Naive B cell (primary cell): ENCODE results near the gene ACADS. TPM values are rescaled to one million over a fixed set of nuclear protein-coding genes. Genes with fewer than 3 reads are reported as not detected.
A peak's percentile ranks its signal among the peaks of the same experiment; 100 is the strongest.

Source experiments
- ATAC-seq, 2 donors: fragments of 150-1000 bp; cut with Tn5 transposase; 2 replicates each; pipeline ENCODE4 v1.10.0; 2021; ENCODE audit warnings: low read depth in 2 of 2, mild to moderate bottlenecking in 2 of 2, moderate library complexity in 2 of 2
- DNase-seq: peaks from one replicate; pipeline ENCODE4 v3.0.0; 2022
- H3K27ac Mint-ChIP-seq, 6 donors: one replicate each; pipeline ENCODE4 v1.8.0; 2020 to 2022; ENCODE audit warnings: mild to moderate bottlenecking in 6 of 6, mixed read lengths in 6 of 6, moderate library complexity in 5 of 6, inconsistent platforms in 2 of 6
- H3K27me3 Mint-ChIP-seq, 3 donors: one replicate each; pipeline ENCODE4 v1.8.0; 2021 to 2022; ENCODE audit warnings: mixed read lengths in 3 of 3, mild to moderate bottlenecking in 1 of 3
- H3K36me3 Mint-ChIP-seq, 2 donors: one replicate each; pipeline ENCODE4 v1.8.0; 2020 to 2022; ENCODE audit warnings: mixed read lengths in 2 of 2, inconsistent platforms in 1 of 2, mild to moderate bottlenecking in 1 of 2
- H3K4me1 Mint-ChIP-seq, 3 donors: one replicate each; pipeline ENCODE4 v1.8.0; 2020 to 2022; ENCODE audit warnings: mixed read lengths in 3 of 3, inconsistent platforms in 1 of 3, mild to moderate bottlenecking in 1 of 3, moderate library complexity in 1 of 3
- H3K4me3 Mint-ChIP-seq, 8 donors: one replicate each; pipeline ENCODE4 v1.8.0; 2020 to 2022; ENCODE audit warnings: mild to moderate bottlenecking in 8 of 8, mixed read lengths in 8 of 8, moderate library complexity in 8 of 8, inconsistent platforms in 2 of 8
- H3K9me3 Mint-ChIP-seq, 7 donors: one replicate each; pipeline ENCODE4 v1.8.0; 2020 to 2022; ENCODE audit warnings: mixed read lengths in 7 of 7, mild to moderate bottlenecking in 5 of 7, inconsistent platforms in 2 of 7, moderate library complexity in 1 of 7
- polyA plus RNA-seq, 6 donors: library from polyadenylated mRNA; unstranded; fragments of 300-500 nt; fragmentation: Illumina TruSeq; gene quantifications; one replicate each; pipeline ENCODE4 v1.2.3, GENCODE V29; 2021; ENCODE audit warnings: low read depth in 6 of 6

ACADS gene
- polyA plus RNA-seq, 6 donors from 2014 or later: 3.4 to 17.4 (median 7.7) TPM

DNA sequence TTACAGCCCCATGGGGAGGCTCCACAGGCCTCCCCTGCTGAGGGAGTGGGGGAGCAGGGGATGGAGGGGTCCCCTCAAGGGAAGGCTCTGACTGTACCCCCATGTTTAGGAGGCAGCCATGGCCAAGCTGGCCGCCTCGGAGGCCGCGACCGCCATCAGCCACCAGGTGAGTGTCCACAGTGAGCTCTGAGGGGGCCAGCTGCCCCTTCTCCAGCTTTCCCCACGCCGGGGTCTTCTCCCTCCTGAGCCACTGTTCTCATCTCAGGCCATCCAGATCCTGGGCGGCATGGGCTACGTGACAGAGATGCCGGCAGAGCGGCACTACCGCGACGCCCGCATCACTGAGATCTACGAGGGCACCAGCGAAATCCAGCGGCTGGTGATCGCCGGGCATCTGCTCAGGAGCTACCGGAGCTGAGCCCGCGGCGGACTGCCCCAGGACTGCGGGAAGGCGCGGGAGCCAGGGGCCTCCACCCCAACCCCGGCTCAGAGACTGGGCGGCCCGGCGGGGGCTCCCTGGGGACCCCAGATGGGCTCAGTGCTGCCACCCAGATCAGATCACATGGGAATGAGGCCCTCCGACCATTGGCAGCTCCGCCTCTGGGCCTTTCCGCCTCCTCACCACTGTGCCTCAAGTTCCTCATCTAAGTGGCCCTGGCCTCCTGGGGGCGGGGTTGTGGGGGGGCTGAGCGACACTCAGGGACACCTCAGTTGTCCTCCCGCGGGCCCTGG lies 13.6 kb downstream of the ACADS start:
- DNase-seq (no peak), ATAC-seq (no peak)
- Mint-ChIP-seq H3K4me3 (no peak overlapping the region), H3K9me3 (no peaks in the 10 kb centered on the region), H3K27ac (no peak overlapping the region), H3K4me1 (peaks cover 0 to 4% (median 0%) of the 10 kb centered on the region in 3 donors), H3K27me3 (no peaks in the 10 kb centered on the region), H3K36me3 (no peaks in the 10 kb centered on the region)

DNA sequence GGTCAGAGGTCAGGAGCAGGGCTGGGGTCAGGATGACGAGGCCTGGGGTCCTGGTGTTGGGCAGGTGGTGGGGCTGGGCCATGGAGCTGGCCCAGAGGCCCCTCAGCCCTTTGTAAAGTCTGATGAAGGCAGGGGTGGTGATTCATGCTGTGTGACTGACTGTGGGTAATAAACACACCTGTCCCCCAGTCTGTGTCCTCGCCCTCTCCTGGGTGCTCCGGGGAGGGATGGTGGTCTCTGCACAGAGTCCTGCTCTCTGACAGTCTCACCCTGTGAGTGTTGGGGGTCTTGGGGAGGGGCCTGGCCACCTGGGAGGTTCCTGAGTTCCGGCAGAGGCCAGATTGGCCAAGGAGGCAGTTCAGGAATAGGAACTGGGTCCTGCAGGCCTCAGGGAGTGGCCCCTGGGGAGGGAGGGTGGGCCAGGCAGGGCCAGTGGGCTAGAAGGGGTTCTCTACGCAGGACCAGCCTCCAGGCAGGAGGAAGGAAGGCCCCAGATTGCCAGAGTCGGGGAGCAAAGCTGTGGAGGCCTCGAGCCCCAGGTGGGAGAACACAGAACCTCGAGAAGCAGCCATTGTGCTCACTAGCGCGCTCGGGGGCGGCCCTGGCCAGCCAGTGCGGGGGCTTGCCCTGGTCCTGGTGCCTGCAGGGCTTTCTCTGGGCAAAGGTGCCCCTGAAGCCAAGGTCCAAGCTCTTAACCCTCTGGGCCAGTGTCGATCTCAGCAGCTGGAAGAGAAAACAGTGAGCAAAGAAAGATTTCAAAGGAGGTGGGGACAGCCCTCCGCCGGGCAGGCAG lies 14.4 kb downstream of the ACADS start:
- no peak for DNase-seq

DNA sequence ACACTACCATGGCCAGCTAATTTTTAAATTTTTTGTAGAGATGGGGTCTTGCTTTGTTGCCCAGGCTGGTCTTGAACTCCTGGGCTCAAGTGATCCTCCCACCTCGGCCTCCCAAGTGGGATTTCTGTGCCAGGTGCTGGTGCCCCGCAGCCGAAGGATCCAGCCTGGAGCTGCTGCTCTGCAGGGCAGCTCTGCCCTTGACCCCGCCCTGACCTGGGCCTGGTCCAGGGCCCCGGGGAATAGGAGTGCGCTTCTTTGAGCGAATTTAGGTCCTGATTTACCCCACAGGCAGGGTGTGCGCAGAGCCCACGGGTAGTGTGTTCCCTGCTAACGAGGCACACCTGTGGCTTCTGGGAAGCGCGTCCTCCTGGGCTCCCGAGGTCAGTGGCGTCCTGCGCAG lies 15.2 kb downstream of the ACADS start:
- Mint-ChIP-seq H3K9me3 (no peaks in the 10 kb centered on the region), H3K36me3 (no peaks in the 10 kb centered on the region), H3K4me1 (peaks cover 0 to 3% (median 0%) of the 10 kb centered on the region in 3 donors), H3K27me3 (no peaks in the 10 kb centered on the region), H3K4me3 (no peak overlapping the region), H3K27ac (no peak overlapping the region)
- no peak for ATAC-seq
- DNase-seq: no peak

More for the DNA sequence above, 14.4 kb downstream of the ACADS start:
- Mint-ChIP-seq H3K4me3 (no peak overlapping the region), H3K9me3 (no peaks in the 10 kb centered on the region), H3K27me3 (no peaks in the 10 kb centered on the region), H3K4me1 (peaks cover 0 to 3% (median 0%) of the 10 kb centered on the region in 3 donors), H3K27ac (no peak overlapping the region), H3K36me3 (no peaks in the 10 kb centered on the region)
- ATAC-seq: no peak

DNA sequence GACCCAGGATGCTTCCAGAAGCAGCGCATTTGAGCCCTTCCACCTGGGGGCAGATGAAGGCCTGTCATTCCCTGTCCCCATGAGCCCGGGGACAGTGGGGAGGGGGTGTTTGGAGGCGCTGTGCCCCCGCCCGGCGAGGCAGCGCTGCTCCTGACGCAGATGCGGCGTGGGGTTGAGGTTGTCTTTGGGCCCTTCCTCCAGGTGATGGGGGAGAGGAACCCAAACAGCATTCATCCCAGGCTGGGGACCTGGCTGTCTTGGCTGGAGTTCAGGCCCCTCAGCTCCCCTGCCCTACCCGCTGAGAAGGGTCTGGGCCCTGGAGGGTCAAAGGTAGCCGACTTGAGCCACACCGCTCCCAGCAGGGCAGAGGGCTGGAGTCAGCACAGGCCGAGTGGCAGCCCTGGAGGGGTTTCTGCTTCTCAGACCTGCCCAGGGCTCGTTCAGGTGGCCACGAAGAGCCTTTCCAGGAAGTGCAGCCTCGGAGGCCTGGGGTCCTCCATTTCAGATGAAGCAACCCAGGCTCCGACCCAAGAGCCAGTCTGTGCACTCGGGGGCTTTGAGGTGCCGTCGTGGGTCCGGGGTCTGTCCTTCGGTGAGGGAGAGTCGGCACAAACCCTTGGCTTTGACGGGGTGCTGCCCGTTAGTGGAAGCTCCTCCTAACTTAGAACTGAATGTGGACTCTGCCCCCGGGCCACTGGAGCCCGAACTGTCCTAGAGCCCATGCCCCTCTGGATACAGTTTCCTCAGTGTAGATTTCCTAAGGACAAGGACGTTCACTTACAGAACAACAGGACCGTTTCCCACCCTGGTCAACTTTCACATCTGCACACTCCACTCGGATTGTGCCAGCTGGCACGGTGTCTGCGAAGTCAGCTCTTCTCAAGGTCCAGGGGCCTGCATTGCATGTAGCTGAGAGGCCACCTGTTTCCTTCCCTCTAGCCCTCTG lies 16.1 kb downstream of the ACADS start:
- H3K4me3 Mint-ChIP-seq: no peak overlapping the region

DNA sequence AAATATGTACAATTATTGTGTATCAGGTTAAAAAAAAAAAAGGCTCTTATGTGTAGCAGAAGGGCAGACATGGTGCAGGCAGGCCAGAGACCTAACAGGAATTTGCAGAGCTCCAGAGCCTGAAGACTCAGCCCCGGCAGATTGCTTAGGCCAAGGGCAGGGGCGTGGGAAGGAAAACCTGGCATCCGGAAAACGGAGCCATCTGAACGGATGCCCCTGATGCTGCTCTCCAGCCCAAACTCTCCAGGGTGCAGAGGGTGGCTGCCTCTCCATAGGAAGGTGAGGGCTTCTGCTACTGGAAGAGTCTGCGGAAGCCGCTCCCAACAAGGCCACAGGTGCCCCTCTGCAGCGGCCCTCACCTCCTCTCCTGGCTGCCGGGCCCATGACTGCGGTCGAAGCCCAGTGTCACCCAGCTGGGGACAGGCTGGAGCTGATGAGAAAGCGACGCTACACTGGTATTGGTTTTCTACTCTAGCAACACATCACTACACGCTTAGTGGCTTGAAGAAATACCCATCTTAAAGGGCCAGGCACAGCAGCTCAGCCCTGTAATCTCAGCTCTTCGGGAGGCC lies 19.4 kb downstream of the ACADS start:
- Mint-ChIP-seq H3K27ac (no peak overlapping the region), H3K9me3 (no peaks in the 10 kb centered on the region), H3K4me1 (no peaks in the 10 kb centered on the region), H3K36me3 (no peaks in the 10 kb centered on the region), H3K4me3 (no peak overlapping the region), H3K27me3 (no peaks in the 10 kb centered on the region)
- no peak for DNase-seq
- ATAC-seq: no peak

More for the DNA sequence above, 16.1 kb downstream of the ACADS start:
- Mint-ChIP-seq H3K36me3 (no peaks in the 10 kb centered on the region), H3K4me1 (no peaks in the 10 kb centered on the region), H3K27me3 (no peaks in the 10 kb centered on the region), H3K27ac (no peak overlapping the region), H3K9me3 (no peaks in the 10 kb centered on the region)
- DNase-seq: no peak
- ATAC-seq: no peak

DNA sequence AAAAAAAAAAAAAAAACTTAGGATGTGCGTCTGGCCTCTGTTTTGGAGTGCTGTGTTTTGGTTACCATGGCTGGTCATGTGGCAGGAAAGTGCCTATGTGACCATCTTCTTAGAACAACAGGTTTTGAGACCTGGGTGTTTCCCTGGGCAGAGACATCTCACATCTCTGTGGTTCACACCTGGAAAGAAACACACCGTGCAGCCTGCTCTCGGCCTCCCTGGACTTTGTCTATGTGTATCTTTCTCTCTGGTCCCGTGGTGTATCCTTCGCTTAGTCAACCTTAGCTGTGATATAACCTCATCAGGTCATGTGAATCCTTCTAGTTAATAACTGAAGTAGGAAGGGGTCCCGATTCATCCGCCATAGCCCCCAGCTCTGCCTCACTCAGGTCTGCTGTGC lies 22.6 kb downstream of the ACADS start:
- Mint-ChIP-seq H3K9me3 (peaks cover 0 to 2% (median 0%) of the 10 kb centered on the region in 7 donors), H3K4me3 (no peak overlapping the region), H3K36me3 (peaks cover 0 to under 1% of the 10 kb centered on the region in 2 donors), H3K27me3 (peaks cover 5 to 15% (median 5%) of the 10 kb centered on the region in 3 donors), H3K27ac (no peak overlapping the region), H3K4me1 (no peaks in the 10 kb centered on the region)
- no peak for DNase-seq
- peak in 1 of 2 donors; percentile 20 for ATAC-seq

DNA sequence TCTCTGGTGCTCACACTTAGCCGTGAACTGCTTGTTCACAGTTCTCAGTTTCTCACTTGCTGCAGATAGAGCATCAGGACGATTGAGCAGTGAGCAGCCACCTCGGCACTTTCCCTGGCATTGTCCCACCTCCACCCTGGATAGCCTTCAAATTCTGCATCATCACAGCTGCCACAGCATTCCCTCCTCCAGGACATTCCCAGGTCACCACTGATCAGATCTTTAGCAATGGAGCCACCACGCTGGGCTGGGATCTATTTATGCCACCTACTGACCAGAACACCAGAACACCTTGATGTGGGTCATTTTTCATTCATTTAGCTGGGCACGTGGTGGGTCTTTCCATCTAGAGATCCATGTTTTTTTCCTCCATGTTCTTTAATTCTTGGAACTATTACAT lies 23.6 kb downstream of the ACADS start:
- peaks cover 5 to 8% of the 10 kb centered on the region in 2 donors for H3K36me3 Mint-ChIP-seq
- H3K4me3 Mint-ChIP-seq: no peak overlapping the region
- DNase-seq: no peak
- peaks cover 0 to 4% (median 2%) of the 10 kb centered on the region in 3 donors for H3K4me1 Mint-ChIP-seq
- ATAC-seq: no peak
- peaks cover 5 to 22% (median 9%) of the 10 kb centered on the region in 3 donors for H3K27me3 Mint-ChIP-seq
- no peak overlapping the region for H3K27ac Mint-ChIP-seq
- peaks cover 0 to 5% (median 4%) of the 10 kb centered on the region in 7 donors for H3K9me3 Mint-ChIP-seq

DNA sequence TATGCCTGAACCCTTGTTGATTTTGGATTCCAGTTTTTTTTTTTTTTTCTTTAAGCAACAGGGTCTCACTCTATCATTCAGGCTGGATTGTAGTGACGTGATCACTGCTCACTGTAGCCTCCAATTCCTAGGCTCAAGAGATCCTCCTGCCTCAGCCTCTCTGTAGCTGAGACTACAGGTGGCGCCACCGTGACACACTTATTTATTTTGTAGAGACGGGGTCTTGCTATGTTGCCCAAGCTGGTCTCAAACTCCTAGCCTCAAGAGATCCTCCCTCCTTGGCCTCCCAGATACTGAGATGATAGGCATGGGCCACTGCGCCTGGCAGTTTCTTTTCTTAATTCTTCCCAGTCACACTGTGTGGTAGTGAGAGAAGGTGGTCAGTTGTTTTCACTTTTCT lies 25.2 kb downstream of the ACADS start:
- H3K27me3 Mint-ChIP-seq: peaks cover 5 to 22% (median 9%) of the 10 kb centered on the region in 3 donors
- DNase-seq: no peak
- peaks cover 0 to 4% (median 2%) of the 10 kb centered on the region in 3 donors for H3K4me1 Mint-ChIP-seq
- peaks cover 16% of the 10 kb centered on the region in 2 donors for H3K36me3 Mint-ChIP-seq
- ATAC-seq: no peak
- H3K27ac Mint-ChIP-seq: no peak overlapping the region
- no peak overlapping the region for H3K4me3 Mint-ChIP-seq
- H3K9me3 Mint-ChIP-seq: peaks cover 1 to 18% (median 10%) of the 10 kb centered on the region in 7 donors

DNA sequence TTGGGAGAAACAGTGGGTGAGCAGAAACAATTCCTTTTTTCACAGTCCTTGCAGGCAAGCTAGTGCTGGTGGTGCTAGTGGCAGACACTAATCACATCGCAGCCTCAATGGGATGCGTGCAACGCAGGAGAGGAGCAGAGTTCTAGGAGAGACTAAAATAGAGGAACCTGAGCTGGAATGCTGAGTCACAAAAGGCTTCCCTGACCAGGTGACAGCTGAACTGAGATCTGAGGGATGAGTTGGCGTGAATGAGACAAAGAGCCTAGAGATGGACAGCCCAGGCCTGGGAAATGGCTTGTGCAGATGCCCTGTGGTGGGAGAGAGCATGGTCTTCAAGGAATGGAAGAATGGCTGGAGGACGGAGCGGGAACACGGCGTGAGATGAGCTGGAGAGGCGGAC lies 25.8 kb downstream of the ACADS start:
- no peak for ATAC-seq
- Mint-ChIP-seq H3K27ac (peak overlapping the region in 1 of 6 donors; percentile 60), H3K4me1 (peaks cover 0 to 4% (median 2%) of the 10 kb centered on the region in 3 donors), H3K36me3 (peaks cover 16% of the 10 kb centered on the region in 2 donors), H3K4me3 (no peak overlapping the region), H3K9me3 (peaks cover 1 to 18% (median 10%) of the 10 kb centered on the region in 7 donors), H3K27me3 (peaks cover 5 to 22% (median 9%) of the 10 kb centered on the region in 3 donors)
- no peak for DNase-seq

DNA sequence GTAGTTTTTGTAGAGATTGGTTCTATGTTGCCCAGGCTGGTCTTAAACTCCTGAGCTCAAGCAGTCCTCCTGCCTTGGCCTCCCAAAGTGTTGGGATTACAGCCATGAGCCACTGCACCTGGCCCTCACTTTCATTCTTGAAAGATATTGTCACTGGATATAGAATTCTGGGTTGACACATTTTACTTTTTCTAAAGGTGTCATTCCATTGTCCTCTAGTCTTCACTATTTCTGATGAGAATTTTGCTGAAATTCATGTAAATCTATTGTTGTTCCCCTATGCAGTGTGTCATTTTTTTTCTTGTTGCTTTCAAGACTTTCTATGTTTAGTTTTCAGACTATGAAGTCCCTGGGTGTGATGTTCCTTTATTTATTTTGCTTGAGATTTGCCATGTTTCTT lies 29.2 kb downstream of the ACADS start:
- Mint-ChIP-seq H3K4me1 (peaks cover 0 to 4% (median 2%) of the 10 kb centered on the region in 3 donors), H3K4me3 (no peak overlapping the region), H3K9me3 (peaks cover 1 to 18% (median 10%) of the 10 kb centered on the region in 7 donors), H3K27me3 (peaks cover 5 to 22% (median 9%) of the 10 kb centered on the region in 3 donors), H3K27ac (no peak overlapping the region), H3K36me3 (peaks cover 16% of the 10 kb centered on the region in 2 donors)
- ATAC-seq (no peak), DNase-seq (no peak)

DNA sequence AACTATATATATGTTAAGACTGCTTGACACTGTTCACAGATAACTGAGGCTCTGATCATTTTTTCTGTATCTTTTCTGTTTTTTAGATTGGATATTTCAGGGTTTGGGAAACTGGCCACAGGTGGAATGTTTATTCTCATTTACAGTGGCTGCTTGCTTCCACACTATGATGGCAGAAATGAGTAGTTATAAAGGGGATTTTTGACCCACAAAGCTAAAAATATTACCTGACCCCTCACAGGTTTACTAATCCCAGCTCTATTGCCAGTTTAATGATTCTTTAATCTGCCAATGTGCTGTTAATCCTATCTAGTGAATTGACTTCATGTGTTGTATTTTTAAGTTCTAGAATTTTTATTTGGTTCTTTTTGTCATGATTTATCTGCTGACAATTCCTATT lies 29.6 kb downstream of the ACADS start:
- Mint-ChIP-seq H3K27ac (no peak overlapping the region), H3K4me3 (no peak overlapping the region), H3K9me3 (peaks cover 1 to 18% (median 10%) of the 10 kb centered on the region in 7 donors), H3K27me3 (peaks cover 5 to 22% (median 9%) of the 10 kb centered on the region in 3 donors), H3K36me3 (peaks cover 16% of the 10 kb centered on the region in 2 donors), H3K4me1 (peaks cover 0 to 6% (median 2%) of the 10 kb centered on the region in 3 donors)
- DNase-seq: no peak
- no peak for ATAC-seq

DNA sequence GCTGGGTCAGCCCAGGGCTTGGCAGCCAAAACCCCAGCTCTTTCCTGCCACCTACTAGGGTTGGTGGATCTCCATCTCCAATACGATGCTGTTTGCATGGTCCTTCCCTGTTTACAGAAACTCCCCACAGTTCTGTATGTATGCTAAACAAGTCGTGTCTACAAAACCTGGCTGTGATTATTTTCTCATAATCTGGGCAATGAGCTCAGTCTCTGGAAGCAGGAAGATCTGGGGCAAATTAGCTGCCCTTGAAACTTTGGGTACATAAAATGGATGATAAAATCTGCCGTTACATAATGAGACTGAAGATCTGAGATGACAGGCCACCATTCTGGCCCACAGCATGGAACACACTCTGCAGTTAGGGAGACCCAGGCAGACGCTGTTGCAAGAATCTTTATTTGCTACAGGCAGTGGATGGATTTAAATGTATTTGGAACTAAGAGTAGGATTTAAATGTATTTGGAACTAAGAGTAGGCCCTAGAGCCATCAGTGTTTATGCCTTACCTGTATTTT lies 31.7 kb downstream of the ACADS start:
- ATAC-seq (no peak), DNase-seq (no peak)
- H3K4me3 Mint-ChIP-seq: no peak overlapping the region
- peaks cover 16 to 30% of the 10 kb centered on the region in 2 donors for H3K36me3 Mint-ChIP-seq
- peaks cover 0 to 6% (median 2%) of the 10 kb centered on the region in 3 donors for H3K4me1 Mint-ChIP-seq
- H3K9me3 Mint-ChIP-seq: peaks cover 1 to 18% (median 10%) of the 10 kb centered on the region in 7 donors
- H3K27me3 Mint-ChIP-seq: peaks cover 3 to 11% (median 4%) of the 10 kb centered on the region in 3 donors
- H3K27ac Mint-ChIP-seq: no peak overlapping the region
